Measurements from ENCODE around the gene GRK3. TPM values are rescaled to one million over a fixed set of nuclear protein-coding genes. Genes with fewer than 3 reads are reported as not detected.

Gene GRK3
- total and polyA plus RNA-seq, 4 experiments from 2014 or later: 0.11 to 3.2 (median 1.5) TPM

DNA sequence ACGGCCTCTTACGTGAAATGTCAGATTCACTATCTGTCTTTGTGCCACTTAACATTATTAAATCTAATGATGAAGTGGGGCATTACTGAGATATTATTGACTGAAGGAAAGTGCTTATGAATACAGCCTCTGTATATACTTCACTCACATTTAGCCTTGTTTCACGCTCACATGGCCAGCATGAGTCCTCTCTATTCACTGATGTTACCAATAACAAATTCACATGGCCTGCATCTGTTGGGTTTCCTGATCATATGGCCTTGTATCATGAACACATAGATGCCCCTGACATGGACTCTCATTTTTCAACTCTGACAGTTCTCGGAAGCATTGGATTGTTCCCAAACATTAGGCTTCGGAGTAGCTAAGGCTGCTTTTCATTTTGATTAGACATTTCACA, 109.2 kb downstream of the GRK3 start:
- CTCF ChIA-PET (ENCODE audit: partially characterized antibody): no interaction called here
- no peak overlapping the region for H3K4me3 Mint-ChIP-seq
- intact Hi-C loops (cut with micrococcal nuclease): no loop called here

GRCh38 chr22:25677631-25678030, 113.2 kb downstream of the GRK3 start:
- no peaks in the 10 kb centered on the region for H3K36me3 ChIP-seq (ENCODE audit: insufficient read depth, low read length)
- Mint-ChIP-seq H3K4me1 (no peaks in the 10 kb centered on the region), H3K27ac (no peak overlapping the region)

More for the DNA sequence above, 109.2 kb downstream of the GRK3 start:
- H3K27ac Mint-ChIP-seq: no peak overlapping the region
- Histone ChIP-seq H3K36me3 (ENCODE audit: insufficient read depth, low read length) (no peaks in the 10 kb centered on the region), H3K9me3 (ENCODE audit: control insufficient read depth in 1 of 2, low read length in 2 of 2) (no peaks in the 10 kb centered on the region), H3K27ac (ENCODE audit: low read depth, low read length) (no peak overlapping the region), H3K4me3 (ENCODE audit: low read length in 2 of 2) (no peak overlapping the region), H3K4me1 (ENCODE audit: insufficient read depth, low read length) (no peaks in the 10 kb centered on the region), H3K27me3 (ENCODE audit: insufficient read depth, low read length) (no peaks in the 10 kb centered on the region)
- no peak for DNase-seq
- no peaks in the 10 kb centered on the region for H3K27me3 Mint-ChIP-seq
- POLR2A ChIA-PET (ENCODE audit: partially characterized antibody): no interaction called here
- no peaks in the 10 kb centered on the region for H3K9me3 Mint-ChIP-seq
- no peaks in the 10 kb centered on the region for H3K36me3 Mint-ChIP-seq
- H3K4me1 Mint-ChIP-seq: no peaks in the 10 kb centered on the region

DNA sequence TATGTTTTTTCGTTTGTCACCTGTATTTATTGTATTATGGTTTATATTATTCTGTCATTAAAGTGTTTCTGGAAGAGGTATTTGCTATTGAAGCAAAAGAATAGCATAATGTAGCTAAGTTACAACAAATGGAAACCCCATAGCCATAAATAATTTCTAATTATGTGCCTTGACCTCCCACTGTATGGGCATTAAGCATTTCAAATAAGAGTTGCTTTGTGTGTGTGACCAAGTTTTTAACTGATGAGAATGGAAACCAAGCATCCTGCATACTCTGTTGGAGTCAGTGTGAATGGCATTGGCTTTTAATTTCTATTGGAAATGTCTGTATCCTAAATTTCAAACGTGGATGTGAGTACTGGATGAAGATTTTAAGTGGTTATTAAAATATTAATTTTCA, 115.6 kb downstream of the GRK3 start:
- no peaks in the 10 kb centered on the region for H3K36me3 ChIP-seq (ENCODE audit: insufficient read depth, low read length)
- no peaks in the 10 kb centered on the region for H3K9me3 ChIP-seq (ENCODE audit: control insufficient read depth in 1 of 2, low read length in 2 of 2)

More at GRCh38 chr22:25677631-25678030, 113.2 kb downstream of the GRK3 start:
- Histone ChIP-seq H3K27me3 (ENCODE audit: insufficient read depth, low read length) (no peaks in the 10 kb centered on the region), H3K27ac (ENCODE audit: low read depth, low read length) (no peak overlapping the region), H3K4me3 (ENCODE audit: low read length in 2 of 2) (no peak overlapping the region), H3K4me1 (ENCODE audit: insufficient read depth, low read length) (no peaks in the 10 kb centered on the region), H3K9me3 (ENCODE audit: control insufficient read depth in 1 of 2, low read length in 2 of 2) (no peaks in the 10 kb centered on the region)
- ChIA-PET POLR2A (ENCODE audit: partially characterized antibody) (no interaction called here), CTCF (ENCODE audit: partially characterized antibody) (no interaction called here)
- no peak overlapping the region for H3K4me3 Mint-ChIP-seq
- H3K27me3 Mint-ChIP-seq: no peaks in the 10 kb centered on the region
- H3K36me3 Mint-ChIP-seq: no peaks in the 10 kb centered on the region
- no peak for DNase-seq
- H3K9me3 Mint-ChIP-seq: no peaks in the 10 kb centered on the region
- intact Hi-C loops (cut with micrococcal nuclease): no loop called here

DNA sequence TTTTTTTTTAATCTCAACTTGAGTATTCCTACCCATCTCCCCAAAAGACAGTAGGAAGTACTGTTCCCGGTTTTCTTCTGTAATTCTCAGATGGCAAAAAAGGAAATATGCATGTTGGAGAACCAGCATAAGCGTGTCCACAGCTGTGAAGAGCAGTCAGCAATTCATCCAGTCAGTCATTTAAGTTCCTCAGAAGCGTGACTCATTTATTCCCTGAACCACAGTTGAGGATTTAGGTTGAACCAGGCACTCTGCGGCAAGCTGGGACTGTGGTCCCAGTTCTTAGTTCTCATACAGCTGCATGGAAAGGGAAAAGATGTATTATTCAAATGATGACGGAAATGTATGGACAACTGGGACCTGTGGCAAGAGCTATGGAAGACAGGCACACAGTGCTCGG, 116.5 kb downstream of the GRK3 start:
- DNase-seq: no peak
- Histone ChIP-seq H3K27ac (ENCODE audit: low read depth, low read length) (no peak overlapping the region), H3K27me3 (ENCODE audit: insufficient read depth, low read length) (no peaks in the 10 kb centered on the region), H3K9me3 (ENCODE audit: control insufficient read depth in 1 of 2, low read length in 2 of 2) (no peaks in the 10 kb centered on the region), H3K4me3 (ENCODE audit: low read length in 2 of 2) (no peak overlapping the region), H3K36me3 (ENCODE audit: insufficient read depth, low read length) (no peaks in the 10 kb centered on the region), H3K4me1 (ENCODE audit: insufficient read depth, low read length) (no peaks in the 10 kb centered on the region)
- intact Hi-C loops (cut with micrococcal nuclease): no loop called here
- Mint-ChIP-seq H3K4me3 (no peak overlapping the region), H3K4me1 (no peaks in the 10 kb centered on the region), H3K9me3 (peaks cover 0 to 2% (median 0%) of the 10 kb centered on the region in 8 donors), H3K27ac (no peak overlapping the region), H3K27me3 (no peaks in the 10 kb centered on the region), H3K36me3 (no peaks in the 10 kb centered on the region)
- CTCF ChIA-PET (ENCODE audit: partially characterized antibody): no interaction called here
- POLR2A ChIA-PET (ENCODE audit: partially characterized antibody): no interaction called here

More for the DNA sequence above, 115.6 kb downstream of the GRK3 start:
- no peaks in the 10 kb centered on the region for H3K36me3 Mint-ChIP-seq
- H3K4me1 Mint-ChIP-seq: no peaks in the 10 kb centered on the region
- intact Hi-C loops (cut with micrococcal nuclease): no loop called here
- ChIA-PET CTCF (ENCODE audit: partially characterized antibody) (no interaction called here), POLR2A (ENCODE audit: partially characterized antibody) (interaction anchor here (0.7 kb wide), 1 partner anchor 23 kb away, joined by 3 read pairs; no protein-coding TSS in a partner anchor)
- H3K27ac ChIP-seq (ENCODE audit: low read depth, low read length): no peak overlapping the region
- H3K4me3 Mint-ChIP-seq: no peak overlapping the region
- DNase-seq: no peak
- no peak overlapping the region for H3K4me3 ChIP-seq (ENCODE audit: low read length in 2 of 2)
- no peaks in the 10 kb centered on the region for H3K27me3 ChIP-seq (ENCODE audit: insufficient read depth, low read length)
- H3K27me3 Mint-ChIP-seq: no peaks in the 10 kb centered on the region
- H3K27ac Mint-ChIP-seq: no peak overlapping the region
- no peaks in the 10 kb centered on the region for H3K4me1 ChIP-seq (ENCODE audit: insufficient read depth, low read length)
- H3K9me3 Mint-ChIP-seq: peaks cover 0 to 2% (median 0%) of the 10 kb centered on the region in 8 donors

DNA sequence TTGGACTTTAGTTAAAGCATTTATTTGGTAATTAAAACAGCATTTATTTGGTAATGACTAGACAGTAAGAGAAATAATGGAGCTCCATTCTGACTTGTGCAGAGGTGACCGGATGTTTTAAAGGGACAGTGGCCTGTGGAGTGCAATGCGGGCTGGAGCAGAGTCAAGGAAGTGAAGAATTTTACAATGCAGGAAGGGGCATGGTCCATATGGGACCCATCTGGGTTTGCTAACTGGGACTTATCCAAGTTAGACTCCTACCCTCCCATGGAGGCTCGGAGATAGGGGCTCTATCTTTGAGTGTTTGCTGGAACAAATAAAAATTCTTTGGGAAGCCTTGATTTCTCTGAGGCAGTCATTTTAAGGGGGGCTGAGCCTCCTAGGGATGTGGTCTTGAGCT, 117.6 kb downstream of the GRK3 start:
- Histone ChIP-seq H3K9me3 (ENCODE audit: control insufficient read depth in 1 of 2, low read length in 2 of 2) (no peaks in the 10 kb centered on the region), H3K27me3 (ENCODE audit: insufficient read depth, low read length) (no peaks in the 10 kb centered on the region), H3K27ac (ENCODE audit: low read depth, low read length) (no peak overlapping the region), H3K4me1 (ENCODE audit: insufficient read depth, low read length) (no peaks in the 10 kb centered on the region), H3K36me3 (ENCODE audit: insufficient read depth, low read length) (no peaks in the 10 kb centered on the region), H3K4me3 (ENCODE audit: low read length in 2 of 2) (no peak overlapping the region)
- H3K4me3 Mint-ChIP-seq: no peak overlapping the region
- no peak overlapping the region for H3K27ac Mint-ChIP-seq
- ChIA-PET CTCF (ENCODE audit: partially characterized antibody) (no interaction called here), POLR2A (ENCODE audit: partially characterized antibody) (no interaction called here)
- intact Hi-C loops (cut with micrococcal nuclease): no loop called here
- no peaks in the 10 kb centered on the region for H3K4me1 Mint-ChIP-seq
- H3K36me3 Mint-ChIP-seq: no peaks in the 10 kb centered on the region
- H3K9me3 Mint-ChIP-seq: peaks cover 0 to 3% (median 0%) of the 10 kb centered on the region in 8 donors
- H3K27me3 Mint-ChIP-seq: no peaks in the 10 kb centered on the region
- no peak for DNase-seq

DNA sequence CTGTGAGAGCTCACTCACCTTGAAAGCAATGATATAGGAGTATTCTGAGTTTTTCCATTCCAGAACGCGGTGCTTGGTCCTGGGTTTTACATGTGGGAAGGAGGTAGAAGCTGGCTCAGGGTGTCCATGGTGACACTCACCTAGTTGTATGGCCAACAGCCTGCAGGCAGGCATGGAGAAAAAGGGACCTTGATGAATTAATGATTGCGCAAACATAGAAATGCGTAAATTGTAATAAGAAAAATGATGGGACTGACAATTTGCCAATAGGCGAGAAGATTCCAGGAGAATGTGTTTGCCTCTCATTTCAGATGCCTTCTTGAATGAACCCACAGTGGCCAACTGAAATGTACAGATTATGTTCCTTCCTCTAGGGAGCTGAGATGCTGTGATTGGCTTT, 124.2 kb downstream of the GRK3 start:
- Histone ChIP-seq H3K4me1 (ENCODE audit: insufficient read depth, low read length) (no peaks in the 10 kb centered on the region), H3K27me3 (ENCODE audit: insufficient read depth, low read length) (no peaks in the 10 kb centered on the region), H3K36me3 (ENCODE audit: insufficient read depth, low read length) (no peaks in the 10 kb centered on the region), H3K9me3 (ENCODE audit: control insufficient read depth in 1 of 2, low read length in 2 of 2) (no peaks in the 10 kb centered on the region), H3K4me3 (ENCODE audit: low read length in 2 of 2) (no peak overlapping the region), H3K27ac (ENCODE audit: low read depth, low read length) (no peak overlapping the region)
- intact Hi-C loops (cut with micrococcal nuclease): no loop called here
- Mint-ChIP-seq H3K36me3 (peaks cover 0 to 1% of the 10 kb centered on the region in 2 donors), H3K27me3 (no peaks in the 10 kb centered on the region), H3K9me3 (peaks cover 0 to 1% (median 0%) of the 10 kb centered on the region in 8 donors), H3K4me1 (no peaks in the 10 kb centered on the region), H3K27ac (no peak overlapping the region), H3K4me3 (no peak overlapping the region)
- no peak for DNase-seq
- ChIA-PET CTCF (ENCODE audit: partially characterized antibody) (interaction anchor here (0.6 kb wide), 1 partner anchor 570 kb away, joined by 3 read pairs; no protein-coding TSS in a partner anchor), POLR2A (ENCODE audit: partially characterized antibody) (no interaction called here)

DNA sequence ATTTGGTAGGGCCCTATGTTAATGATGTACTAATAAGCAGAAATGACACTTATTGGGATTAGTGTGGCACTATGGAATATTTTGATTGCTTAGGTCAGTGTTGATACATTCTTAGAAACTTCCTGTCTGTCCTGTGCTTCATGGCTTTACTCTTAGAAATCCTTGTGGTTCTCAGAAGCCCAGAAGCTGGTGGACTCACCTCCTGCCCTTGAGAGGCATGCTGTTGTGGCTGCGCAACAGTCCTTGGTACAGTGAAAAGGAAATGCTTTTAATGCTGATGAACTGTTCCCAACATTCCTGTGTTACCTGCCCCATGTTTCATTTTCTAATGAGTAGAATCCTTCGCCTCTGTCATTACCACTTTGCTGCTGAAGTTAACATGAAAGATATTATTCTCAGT, 125.2 kb downstream of the GRK3 start:
- Histone ChIP-seq H3K4me3 (ENCODE audit: low read length in 2 of 2) (no peak overlapping the region), H3K9me3 (ENCODE audit: control insufficient read depth in 1 of 2, low read length in 2 of 2) (no peaks in the 10 kb centered on the region), H3K36me3 (ENCODE audit: insufficient read depth, low read length) (no peaks in the 10 kb centered on the region), H3K4me1 (ENCODE audit: insufficient read depth, low read length) (no peaks in the 10 kb centered on the region), H3K27ac (ENCODE audit: low read depth, low read length) (no peak overlapping the region), H3K27me3 (ENCODE audit: insufficient read depth, low read length) (no peaks in the 10 kb centered on the region)
- ChIA-PET CTCF (ENCODE audit: partially characterized antibody) (no interaction called here), POLR2A (ENCODE audit: partially characterized antibody) (no interaction called here)
- Mint-ChIP-seq H3K4me3 (no peak overlapping the region), H3K36me3 (peaks cover 0 to 4% of the 10 kb centered on the region in 2 donors), H3K9me3 (peaks cover 0 to 1% (median 0%) of the 10 kb centered on the region in 8 donors), H3K27ac (no peak overlapping the region), H3K4me1 (no peaks in the 10 kb centered on the region), H3K27me3 (no peaks in the 10 kb centered on the region)
- DNase-seq: no peak
- intact Hi-C loops (cut with micrococcal nuclease): no loop called here

DNA sequence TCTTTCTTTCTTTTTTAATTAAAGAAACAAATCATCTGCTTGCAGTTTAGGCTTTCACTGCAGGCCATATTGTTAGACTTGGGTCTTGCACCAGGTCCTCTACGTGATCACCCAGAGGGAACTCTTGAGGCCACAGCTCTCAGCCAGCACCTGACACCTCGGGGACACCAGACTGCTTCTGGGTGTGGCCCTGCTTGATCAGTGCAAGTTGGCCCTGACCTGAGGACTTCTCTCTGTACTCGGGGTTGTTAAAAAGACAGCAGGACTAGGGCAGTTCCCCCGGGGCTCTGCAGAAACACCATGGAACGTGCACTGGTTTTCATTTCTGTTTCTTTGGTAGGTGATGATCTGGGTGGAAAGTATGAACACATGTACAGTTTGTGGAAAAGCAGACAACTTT, 126.3 kb downstream of the GRK3 start:
- peaks cover 0 to 5% of the 10 kb centered on the region in 2 donors for H3K36me3 Mint-ChIP-seq
- H3K9me3 Mint-ChIP-seq: peaks cover 0 to 1% (median 0%) of the 10 kb centered on the region in 8 donors
- H3K27me3 Mint-ChIP-seq: no peaks in the 10 kb centered on the region
- Histone ChIP-seq H3K4me1 (ENCODE audit: insufficient read depth, low read length) (no peaks in the 10 kb centered on the region), H3K36me3 (ENCODE audit: insufficient read depth, low read length) (no peaks in the 10 kb centered on the region), H3K27ac (ENCODE audit: low read depth, low read length) (no peak overlapping the region), H3K9me3 (ENCODE audit: control insufficient read depth in 1 of 2, low read length in 2 of 2) (no peaks in the 10 kb centered on the region), H3K4me3 (ENCODE audit: low read length in 2 of 2) (no peak overlapping the region), H3K27me3 (ENCODE audit: insufficient read depth, low read length) (no peaks in the 10 kb centered on the region)
- ChIA-PET POLR2A (ENCODE audit: partially characterized antibody) (no interaction called here), CTCF (ENCODE audit: partially characterized antibody) (no interaction called here)
- intact Hi-C loops (cut with micrococcal nuclease): no loop called here
- no peaks in the 10 kb centered on the region for H3K4me1 Mint-ChIP-seq
- no peak overlapping the region for H3K4me3 Mint-ChIP-seq
- no peak overlapping the region for H3K27ac Mint-ChIP-seq
- no peak for DNase-seq
